Measurements from ENCODE around the gene CHCHD6.

- TF ChIP-seq SP1 (IDR thresholded peaks at IDR 0.05; ENCODE audit: low read depth): no peak
- no peak for TF ChIP-seq SRF (IDR thresholded peaks at IDR 0.05; ENCODE audit: low read depth)
- TF ChIP-seq EGR1 (IDR thresholded peaks at IDR 0.05; ENCODE audit: low read depth): no peak
- TF ChIP-seq, protein P1, sequence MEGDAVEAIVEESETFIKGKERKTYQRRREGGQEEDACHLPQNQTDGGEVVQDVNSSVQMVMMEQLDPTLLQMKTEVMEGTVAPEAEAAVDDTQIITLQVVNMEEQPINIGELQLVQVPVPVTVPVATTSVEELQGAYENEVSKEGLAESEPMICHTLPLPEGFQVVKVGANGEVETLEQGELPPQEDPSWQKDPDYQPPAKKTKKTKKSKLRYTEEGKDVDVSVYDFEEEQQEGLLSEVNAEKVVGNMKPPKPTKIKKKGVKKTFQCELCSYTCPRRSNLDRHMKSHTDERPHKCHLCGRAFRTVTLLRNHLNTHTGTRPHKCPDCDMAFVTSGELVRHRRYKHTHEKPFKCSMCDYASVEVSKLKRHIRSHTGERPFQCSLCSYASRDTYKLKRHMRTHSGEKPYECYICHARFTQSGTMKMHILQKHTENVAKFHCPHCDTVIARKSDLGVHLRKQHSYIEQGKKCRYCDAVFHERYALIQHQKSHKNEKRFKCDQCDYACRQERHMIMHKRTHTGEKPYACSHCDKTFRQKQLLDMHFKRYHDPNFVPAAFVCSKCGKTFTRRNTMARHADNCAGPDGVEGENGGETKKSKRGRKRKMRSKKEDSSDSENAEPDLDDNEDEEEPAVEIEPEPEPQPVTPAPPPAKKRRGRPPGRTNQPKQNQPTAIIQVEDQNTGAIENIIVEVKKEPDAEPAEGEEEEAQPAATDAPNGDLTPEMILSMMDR (IDR thresholded peaks at IDR 0.05 in 2 of 3, conservative IDR thresholded peaks at IDR 0.05 in 1 of 3; ENCODE audit: borderline replicate concordance in 1 of 3, insufficient read depth in 1 of 3, low read depth in 2 of 3, low read length in 2 of 3): no peak
- no peak for TF ChIP-seq ATF3 (IDR thresholded peaks at IDR 0.05)
- TF ChIP-seq RAD21 (IDR thresholded peaks at IDR 0.05; ENCODE audit: low read depth): no peak
- TF ChIP-seq POLR2A (IDR thresholded peaks at IDR 0.05; ENCODE audit: borderline replicate concordance, extremely low read depth, insufficient read depth, insufficient read length): no peak
- TF ChIP-seq, protein P2, sequence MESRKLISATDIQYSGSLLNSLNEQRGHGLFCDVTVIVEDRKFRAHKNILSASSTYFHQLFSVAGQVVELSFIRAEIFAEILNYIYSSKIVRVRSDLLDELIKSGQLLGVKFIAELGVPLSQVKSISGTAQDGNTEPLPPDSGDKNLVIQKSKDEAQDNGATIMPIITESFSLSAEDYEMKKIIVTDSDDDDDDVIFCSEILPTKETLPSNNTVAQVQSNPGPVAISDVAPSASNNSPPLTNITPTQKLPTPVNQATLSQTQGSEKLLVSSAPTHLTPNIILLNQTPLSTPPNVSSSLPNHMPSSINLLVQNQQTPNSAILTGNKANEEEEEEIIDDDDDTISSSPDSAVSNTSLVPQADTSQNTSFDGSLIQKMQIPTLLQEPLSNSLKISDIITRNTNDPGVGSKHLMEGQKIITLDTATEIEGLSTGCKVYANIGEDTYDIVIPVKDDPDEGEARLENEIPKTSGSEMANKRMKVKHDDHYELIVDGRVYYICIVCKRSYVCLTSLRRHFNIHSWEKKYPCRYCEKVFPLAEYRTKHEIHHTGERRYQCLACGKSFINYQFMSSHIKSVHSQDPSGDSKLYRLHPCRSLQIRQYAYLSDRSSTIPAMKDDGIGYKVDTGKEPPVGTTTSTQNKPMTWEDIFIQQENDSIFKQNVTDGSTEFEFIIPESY (IDR thresholded peaks at IDR 0.05; ENCODE audit: extremely low read depth, insufficient replicate concordance, low read length): no peak
- TF ChIP-seq POLR2AphosphoS5 (IDR thresholded peaks at IDR 0.05; ENCODE audit: low read depth, low read length): no peak
Observed at GRCh38 chr3:126965526-126966080, 261.6 kb downstream of the CHCHD6 start.

Measured in HCT116 (cell line).